Trophoblast cell (in vitro differentiated cells and primary cell): ENCODE results near the gene PAQR4.

Experiments
- DNase-seq, 2 donors: peaks; one replicate each; pipeline ENCODE4 v3.0.0-alpha.2; 2016
- H2AFZ ChIP-seq: 2 replicates; pipeline ENCODE4 v1.6.1; 2013; ENCODE audit warnings: low read length, moderate library complexity, mild to moderate bottlenecking; ENCODE audit not compliant: insufficient read depth, poor library complexity
- H2AK5ac ChIP-seq: 2 replicates; pipeline ENCODE4 v1.6.1; 2013; ENCODE audit warnings: mild to moderate bottlenecking, low read length
- H2BK120ac ChIP-seq: 2 replicates; pipeline ENCODE4 v1.6.1; 2013; ENCODE audit warnings: low read length, mild to moderate bottlenecking, moderate library complexity; ENCODE audit not compliant: insufficient read depth, poor library complexity
- H2BK12ac ChIP-seq: 2 replicates; pipeline ENCODE4 v1.6.1; 2013; ENCODE audit warnings: mild to moderate bottlenecking, low read length, moderate library complexity
- H2BK5ac ChIP-seq: 2 replicates; pipeline ENCODE4 v1.6.1; 2013; ENCODE audit warnings: low read length, low read depth, moderate library complexity, mild to moderate bottlenecking; ENCODE audit not compliant: poor library complexity
- H3K14ac ChIP-seq: 2 replicates; pipeline ENCODE4 v1.6.1; 2013; ENCODE audit warnings: mild to moderate bottlenecking, low read length
- H3K18ac ChIP-seq: 2 replicates; pipeline ENCODE4 v1.6.1; 2013; ENCODE audit warnings: mild to moderate bottlenecking, low read length
- H3K23ac ChIP-seq: 2 replicates; pipeline ENCODE4 v1.6.1; 2013; ENCODE audit warnings: low read length
- H3K27ac ChIP-seq: 2 replicates; pipeline ENCODE4 v1.5.1; 2013; ENCODE audit warnings: low read depth, mild to moderate bottlenecking, inconsistent platforms, low read length, moderate library complexity
- H3K27me3 ChIP-seq: 2 replicates; pipeline ENCODE4 v1.6.1; 2013; ENCODE audit warnings: inconsistent platforms, mild to moderate bottlenecking, low read length, moderate library complexity; ENCODE audit not compliant: insufficient read depth
- H3K36me3 ChIP-seq, 2 experiments: 1 replicate in 1 of 2; 2 replicates in 1 of 2; pipeline ENCODE4 v1.6.1; 2013; ENCODE audit warnings: low read length in 2 of 2, mild to moderate bottlenecking in 2 of 2, moderate library complexity in 1 of 2; ENCODE audit not compliant: insufficient read depth in 2 of 2, control insufficient read depth in 1 of 2
- H3K4ac ChIP-seq: 2 replicates; pipeline ENCODE4 v1.6.1; 2013; ENCODE audit warnings: low read depth, mild to moderate bottlenecking, low read length, moderate library complexity
- H3K4me1 ChIP-seq, 2 experiments: 1 replicate in 1 of 2; 2 replicates in 1 of 2; pipeline ENCODE4 v1.6.1; 2013; ENCODE audit warnings: low read length in 2 of 2, mild to moderate bottlenecking in 2 of 2, moderate library complexity in 1 of 2; ENCODE audit not compliant: insufficient read depth in 2 of 2, control insufficient read depth in 1 of 2
- H3K4me2 ChIP-seq: 2 replicates; pipeline ENCODE4 v1.6.1; 2013; ENCODE audit warnings: inconsistent platforms, mild to moderate bottlenecking, low read length, moderate library complexity
- H3K4me3 ChIP-seq: 2 replicates; pipeline ENCODE4 v1.5.1; 2013; ENCODE audit warnings: mild to moderate bottlenecking, low read depth, low read length, inconsistent platforms
- H3K79me1 ChIP-seq: one replicate; pipeline ENCODE4 v1.6.1; 2013; ENCODE audit warnings: low read length
- H3K79me2 ChIP-seq: 2 replicates; pipeline ENCODE4 v1.6.1; 2013; ENCODE audit warnings: low read length, mild to moderate bottlenecking; ENCODE audit not compliant: control insufficient read depth, insufficient read depth, poor library complexity
- H3K9ac ChIP-seq: 2 replicates; pipeline ENCODE4 v1.6.1; 2013; ENCODE audit warnings: mild to moderate bottlenecking, low read length
- H3K9me3 ChIP-seq: 2 replicates; pipeline ENCODE4 v1.6.1; 2013; ENCODE audit warnings: low read depth, mild to moderate bottlenecking, control low read depth, inconsistent platforms, low read length; ENCODE audit not compliant: insufficient read depth
- H4K12ac ChIP-seq: 2 replicates; pipeline ENCODE4 v1.6.1; 2013; ENCODE audit warnings: low read depth, mild to moderate bottlenecking, low read length, moderate library complexity
- H4K8ac ChIP-seq: 2 replicates; pipeline ENCODE4 v1.6.1; 2013; ENCODE audit warnings: low read depth, mild to moderate bottlenecking, low read length, moderate library complexity
- H4K91ac ChIP-seq: one replicate; pipeline ENCODE4 v1.6.1; 2013; ENCODE audit warnings: low read depth, mild to moderate bottlenecking, low read length, moderate library complexity
- WGBS: extraction: QIAGEN DNeasy Blood & Tissue Kit; methylation state at CpG from one replicate; pipeline ENCODE4 v1.1.7; 2013; ENCODE audit warnings: missing lambda C conversion rate; ENCODE audit not compliant: insufficient read length, insufficient coverage; ENCODE audit errors: extremely low coverage; 5-methylcytosine and 5-hydroxymethylcytosine counted together

Gene PAQR4

DNA sequence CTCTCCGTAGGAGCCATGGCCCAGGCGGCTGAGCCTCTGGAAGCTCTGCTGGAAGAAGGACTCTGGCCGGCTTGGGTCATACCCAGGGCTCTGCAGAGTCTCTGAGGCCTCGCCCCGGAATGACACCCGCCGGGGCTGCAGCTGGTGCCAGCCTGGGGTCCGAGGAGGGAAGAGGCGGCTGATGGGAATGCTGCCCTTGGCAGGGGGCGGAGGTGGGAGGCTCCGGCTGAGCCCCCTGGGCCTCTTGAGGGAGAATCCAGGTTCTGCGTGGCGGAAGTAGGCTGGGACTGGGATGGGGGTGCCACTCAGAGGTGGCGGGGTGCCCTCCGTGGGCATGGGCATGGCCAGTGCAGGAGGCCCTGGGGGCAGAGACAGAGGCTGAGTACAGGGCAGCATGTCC is 7.5 kb downstream of the PAQR4 start:
- Histone ChIP-seq H3K79me1 (peaks cover 15% of the 10 kb centered on the region), H2BK12ac (no peak overlapping the region), H4K12ac (no peak overlapping the region), H4K8ac (no peak overlapping the region), H3K18ac (no peak overlapping the region), H3K9ac (no peak overlapping the region), H3K4me1 (peaks cover 16 to 17% of the 10 kb centered on the region in 2 experiments), H3K9me3 (no peaks in the 10 kb centered on the region), H2AK5ac (no peak overlapping the region), H3K14ac (no peak overlapping the region), H3K79me2 (peaks cover 10% of the 10 kb centered on the region), H3K23ac (no peak overlapping the region), H4K91ac (no peak overlapping the region), H3K4me3 (no peak overlapping the region), H3K27me3 (no peaks in the 10 kb centered on the region), H2AFZ (no peak overlapping the region), H3K27ac (no peak overlapping the region), H3K4me2 (no peak overlapping the region), H2BK5ac (no peak overlapping the region), H3K36me3 (peaks cover 53 to 60% of the 10 kb centered on the region in 2 experiments), H2BK120ac (no peak overlapping the region), H3K4ac (no peak overlapping the region)
- DNase-seq, result no peak
- no CpG with 5 or more reads among the region's 15 CpGs for WGBS

DNA sequence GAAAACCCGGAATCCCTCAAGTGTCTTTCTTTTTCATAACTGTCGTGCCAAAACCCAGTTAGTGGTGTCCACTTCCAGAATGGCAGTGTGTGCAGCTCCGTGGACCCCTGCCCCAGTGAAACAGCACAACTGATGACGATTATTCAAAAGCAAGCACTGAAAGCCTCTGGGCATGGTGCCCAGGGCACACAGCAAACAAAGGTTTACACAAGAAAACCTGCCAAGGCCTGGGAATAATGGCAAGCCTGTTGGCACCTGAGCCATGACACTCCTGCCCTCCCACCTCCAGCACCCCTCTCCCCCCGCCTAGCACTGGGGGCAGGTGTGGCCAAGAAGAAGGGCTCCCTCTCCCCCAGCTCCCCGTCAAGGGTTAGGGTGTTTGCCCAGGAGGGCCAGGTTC is 8.3 kb downstream of the PAQR4 start:
- Histone ChIP-seq H3K79me1 (peaks cover 15% of the 10 kb centered on the region), H3K23ac (no peak overlapping the region), H3K27ac (no peak overlapping the region), H3K4ac (no peak overlapping the region), H4K12ac (no peak overlapping the region), H3K4me3 (no peak overlapping the region), H3K4me2 (no peak overlapping the region), H2BK5ac (no peak overlapping the region), H3K9me3 (no peaks in the 10 kb centered on the region), H3K14ac (no peak overlapping the region), H4K91ac (no peak overlapping the region), H2AFZ (no peak overlapping the region), H3K79me2 (peaks cover 10% of the 10 kb centered on the region), H4K8ac (no peak overlapping the region), H3K27me3 (no peaks in the 10 kb centered on the region), H3K9ac (no peak overlapping the region), H3K18ac (no peak overlapping the region), H2BK12ac (no peak overlapping the region), H2AK5ac (no peak overlapping the region), H2BK120ac (no peak overlapping the region), H3K4me1 (peaks cover 17 to 21% of the 10 kb centered on the region in 2 experiments), H3K36me3 (peaks cover 45 to 53% of the 10 kb centered on the region in 2 experiments)
- no CpG with 5 or more reads among the region's 6 CpGs for WGBS
- no peak for DNase-seq

DNA sequence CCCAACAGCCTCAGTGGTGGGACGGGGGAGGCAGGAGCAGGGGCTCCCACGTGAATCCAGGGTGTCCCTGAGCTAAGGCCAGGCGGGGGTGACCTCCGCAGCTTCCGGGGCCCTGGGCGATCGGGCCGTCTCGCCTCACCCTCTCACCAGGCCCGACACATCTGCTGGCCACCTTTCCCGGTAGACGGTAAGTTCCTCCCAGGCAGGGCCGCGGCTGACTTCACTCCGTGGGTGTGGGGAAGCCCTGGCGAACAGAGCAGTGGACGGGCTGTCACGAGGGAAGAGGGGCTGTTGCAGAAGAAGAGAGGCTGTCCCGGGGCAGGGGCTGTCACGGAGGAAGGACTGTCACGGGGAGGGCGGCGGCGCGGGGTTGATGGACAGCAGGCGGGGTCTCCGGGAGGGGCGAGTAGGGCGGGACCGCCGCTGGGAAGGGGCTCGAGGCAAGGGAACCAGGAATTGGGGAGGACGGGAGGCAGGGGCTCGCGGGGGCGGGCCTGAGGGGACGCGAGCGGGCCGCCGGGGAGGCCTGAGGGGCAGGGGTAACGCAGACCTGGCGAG is 10.6 kb downstream of the PAQR4 start:
- Histone ChIP-seq H3K4me1 (peaks cover 17 to 23% of the 10 kb centered on the region in 2 experiments), H2AK5ac (peak overlapping the region; percentile 59), H3K9me3 (no peaks in the 10 kb centered on the region), H2BK12ac (no peak overlapping the region), H4K91ac (peak overlapping the region; percentile 89), H4K8ac (peak overlapping the region; percentile 53), H3K79me2 (peaks cover 10% of the 10 kb centered on the region), H2BK120ac (peak overlapping the region; percentile 65), H3K27me3 (no peaks in the 10 kb centered on the region), H3K27ac (peak overlapping the region; percentile 37), H3K14ac (peak overlapping the region; percentile 63), H2BK5ac (peak overlapping the region; percentile 84), H3K4me2 (peak overlapping the region; percentile 80), H3K36me3 (peaks cover 26 to 34% of the 10 kb centered on the region in 2 experiments), H3K4me3 (peak overlapping the region; percentile 85), H3K9ac (peak overlapping the region; percentile 76), H3K18ac (peak overlapping the region; percentile 54), H4K12ac (peak overlapping the region; percentile 38), H3K23ac (no peak overlapping the region), H2AFZ (peak overlapping the region; percentile 78), H3K4ac (peak overlapping the region; percentile 73), H3K79me1 (peaks cover 15% of the 10 kb centered on the region)
- WGBS, result no CpG with 5 or more reads among the region's 43 CpGs
- DNase-seq, result no peak

DNA sequence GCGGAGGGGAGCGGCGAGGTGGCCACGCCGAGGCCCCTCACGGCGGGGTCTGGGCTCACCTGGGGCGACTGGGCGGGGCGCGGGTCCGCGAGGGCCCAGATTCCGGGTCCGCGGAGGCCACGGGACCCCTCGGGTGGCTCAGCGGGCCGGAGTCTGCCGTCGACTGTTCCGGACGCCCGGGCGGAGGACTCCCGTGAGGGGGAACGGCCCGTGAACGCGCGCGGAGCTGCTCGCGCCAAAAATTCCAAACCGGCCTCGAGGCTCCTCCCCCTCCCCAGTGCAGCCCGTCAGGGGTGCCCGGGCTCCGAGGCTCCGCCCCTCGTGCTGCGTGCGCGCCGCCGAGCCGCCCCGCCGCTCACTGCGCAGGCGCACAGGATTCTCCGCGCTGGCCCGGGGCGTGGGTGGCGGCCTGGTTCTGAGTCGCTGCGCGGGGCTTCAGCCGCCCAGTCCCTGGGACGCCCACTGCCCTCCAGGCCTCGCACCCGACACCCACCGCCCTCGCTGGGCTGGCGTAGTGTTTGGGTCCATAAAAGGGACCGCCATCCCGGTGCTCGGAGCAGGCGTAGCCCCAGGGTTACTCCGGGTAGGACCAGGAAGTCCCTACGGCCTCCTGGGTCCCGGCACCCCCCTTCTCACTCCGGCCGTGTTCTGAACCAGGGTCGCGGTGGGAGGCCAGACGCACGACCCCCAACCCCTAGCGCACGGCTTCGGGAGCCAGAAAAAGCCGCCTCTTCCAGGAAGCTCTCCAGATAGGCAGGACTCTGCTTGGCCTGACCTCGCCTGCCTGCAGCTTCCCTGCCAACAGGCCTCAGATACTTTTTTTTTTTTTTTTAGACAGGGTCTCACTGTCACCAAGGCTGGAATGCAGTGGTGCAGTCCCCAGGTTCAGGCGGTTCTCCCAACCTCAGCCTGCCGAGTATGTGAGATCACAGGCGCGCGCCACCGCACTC is 11.4 kb downstream of the PAQR4 start, which contains the start of gene PKMYT1:
TSS of gene PKMYT1 (minus strand) at position 220 of the 950 bp plus-strand sequence. CDS start 789 bp downstream, outside the sequence.
- Histone ChIP-seq H3K27me3 (no peaks in the 10 kb centered on the region), H3K23ac (no peak within 1 kb of the TSS), H2BK5ac (peak within 1 kb of the TSS; percentile 90), H3K4ac (peak within 1 kb of the TSS; percentile 97), H3K36me3 (peaks cover 19 to 26% of the 10 kb centered on the region in 2 experiments), H3K79me2 (peaks cover 10% of the 10 kb centered on the region), H3K18ac (peak within 1 kb of the TSS; percentile 100), H2AFZ (peak within 1 kb of the TSS; percentile 93), H2BK120ac (peak within 1 kb of the TSS; percentile 97), H4K8ac (peak within 1 kb of the TSS; percentile 100), H3K4me3 (peak within 1 kb of the TSS; percentile 88), H3K14ac (peak within 1 kb of the TSS; percentile 99), H4K91ac (peak within 1 kb of the TSS; percentile 99), H2BK12ac (peak within 1 kb of the TSS; percentile 25), H2AK5ac (peak within 1 kb of the TSS; percentile 99), H3K27ac (peak within 1 kb of the TSS; percentile 91), H3K79me1 (peaks cover 15% of the 10 kb centered on the region), H3K4me2 (peak within 1 kb of the TSS; percentile 96), H4K12ac (peak within 1 kb of the TSS; percentile 97), H3K4me1 (peaks cover 17 to 23% of the 10 kb centered on the region in 2 experiments), H3K9me3 (no peaks in the 10 kb centered on the region), H3K9ac (peak within 1 kb of the TSS; percentile 98)
- peak; percentile 93 to 97 for DNase-seq
- WGBS, result no CpG with 5 or more reads among the region's 91 CpGs
